GM21717 (cell line): ENCODE results near the gene PKD1.

Experiments used
- ATAC-seq: cut with Tn5 transposase; IDR thresholded peaks from one replicate; pipeline ENCODE4 v1.9.1; 2021; ENCODE audit warnings: mild to moderate bottlenecking, moderate library complexity; ENCODE audit not compliant: unreplicated experiment

Gene PKD1

GRCh38 chr16:2090777-2091546, 44.7 kb downstream of the PKD1 start:
- no peak for ATAC-seq

GRCh38 chr16:2090481-2090776, 45.3 kb downstream of the PKD1 start:
- no peak for ATAC-seq

- no peak for ATAC-seq
These were observed 45.8 kb downstream of the PKD1 start for GRCh38 chr16:2089706-2090480.

DNA sequence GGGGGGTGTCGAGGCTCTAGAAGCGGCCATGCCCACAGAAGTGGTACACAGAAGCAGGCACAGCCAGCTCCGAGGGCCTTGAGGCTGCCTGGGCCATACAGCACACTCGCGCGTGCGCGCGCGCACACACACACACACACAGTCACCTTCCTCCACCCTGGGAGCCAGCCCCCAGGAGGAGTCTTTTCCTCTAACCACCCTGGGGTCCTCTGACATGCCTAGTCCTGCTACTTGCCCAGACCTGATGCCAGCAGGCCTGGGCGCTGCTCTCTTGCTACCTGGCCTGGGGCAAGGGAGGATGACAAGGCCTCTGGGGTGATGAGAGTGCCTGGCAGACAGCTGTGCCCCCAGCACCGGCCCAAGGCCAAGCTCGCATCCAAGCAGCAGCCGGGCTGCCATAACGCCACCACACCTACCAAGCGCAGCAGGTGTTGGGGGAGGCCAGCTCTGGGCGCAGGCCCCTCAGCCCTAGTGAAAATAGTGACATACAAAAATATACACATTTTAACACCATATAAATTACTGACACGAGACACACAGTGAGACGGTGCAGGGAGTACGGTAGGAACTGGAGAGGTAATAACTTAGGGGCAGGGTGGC, 46.8 kb downstream of the PKD1 start:
- no peak for ATAC-seq

DNA sequence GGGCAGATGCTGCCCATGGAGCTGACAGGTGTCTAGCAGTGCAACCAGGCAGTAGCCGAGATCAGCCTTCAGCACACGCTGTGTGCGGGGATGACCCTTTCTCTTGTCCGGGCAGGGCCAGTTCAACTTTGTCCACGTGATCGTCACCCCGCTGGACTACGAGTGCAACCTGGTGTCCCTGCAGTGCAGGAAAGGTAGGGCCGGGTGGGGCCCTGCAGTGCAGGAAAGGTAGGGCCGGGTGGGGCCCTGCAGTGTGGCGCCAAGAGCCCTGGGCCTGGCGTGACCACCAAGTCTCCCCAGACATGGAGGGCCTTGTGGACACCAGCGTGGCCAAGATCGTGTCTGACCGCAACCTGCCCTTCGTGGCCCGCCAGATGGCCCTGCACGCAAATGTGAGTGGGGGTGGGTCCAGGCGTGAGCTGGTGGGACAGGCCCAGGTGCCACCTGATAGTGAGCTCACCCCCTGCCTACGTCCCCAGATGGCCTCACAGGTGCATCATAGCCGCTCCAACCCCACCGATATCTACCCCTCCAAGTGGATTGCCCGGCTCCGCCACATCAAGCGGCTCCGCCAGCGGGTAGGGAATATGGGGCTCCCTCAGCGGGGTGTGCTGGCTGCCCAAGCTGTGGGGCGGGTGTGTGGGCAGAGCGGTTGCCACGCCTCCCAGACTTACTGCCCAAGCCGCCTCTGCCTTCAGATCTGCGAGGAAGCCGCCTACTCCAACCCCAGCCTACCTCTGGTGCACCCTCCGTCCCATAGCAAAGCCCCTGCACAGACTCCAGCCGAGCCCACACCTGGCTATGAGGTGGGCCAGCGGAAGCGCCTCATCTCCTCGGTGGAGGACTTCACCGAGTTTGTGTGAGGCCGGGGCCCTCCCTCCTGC, 47.7 kb downstream of the PKD1 start:
- no peak for ATAC-seq

DNA sequence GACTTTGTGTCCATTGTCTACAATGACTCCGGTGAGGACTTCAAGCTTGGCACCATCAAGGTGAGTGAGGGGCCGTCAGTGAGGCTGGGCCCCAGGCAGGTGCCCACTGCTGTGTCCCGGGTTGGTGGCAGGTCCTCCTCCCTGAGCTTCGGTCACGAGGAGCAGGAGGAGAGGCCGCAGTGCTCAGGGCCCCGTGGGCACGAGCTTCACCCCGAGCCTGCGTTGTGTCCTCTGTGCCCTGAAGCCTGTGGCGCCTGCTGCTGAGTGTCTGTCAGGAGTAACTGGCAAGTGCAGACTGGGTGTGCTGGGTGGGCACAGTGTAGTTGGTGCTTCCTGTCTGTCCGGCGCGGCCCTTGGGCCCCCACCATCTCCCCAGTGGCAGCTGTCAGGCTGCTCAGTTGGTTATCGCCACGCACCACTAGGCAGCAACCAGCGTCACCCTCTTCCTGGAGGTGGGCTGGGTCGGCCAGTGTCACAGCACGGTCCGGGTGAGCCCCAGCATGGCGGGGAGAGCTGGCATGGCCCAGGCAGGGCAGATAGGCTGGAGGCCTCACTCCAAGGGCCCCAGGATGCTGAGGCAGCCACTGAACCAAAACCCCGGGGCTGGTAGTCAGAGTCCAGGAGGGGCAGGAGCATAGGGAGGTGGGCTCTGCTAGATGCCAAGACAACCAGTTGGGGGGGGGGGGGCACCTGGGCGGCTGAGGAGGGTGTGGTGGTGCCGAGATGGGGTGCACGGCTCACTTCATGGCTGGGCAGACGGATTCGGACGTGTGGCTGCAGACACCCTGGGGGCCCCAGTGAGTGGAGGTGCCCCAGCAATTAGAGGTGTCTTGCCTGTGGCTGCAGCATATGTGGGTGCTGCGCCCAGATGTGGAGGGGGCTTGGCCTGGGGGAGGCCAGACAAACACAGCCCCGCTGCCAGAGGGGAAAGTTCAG, 48.6 kb downstream of the PKD1 start:
- no peak for ATAC-seq

DNA sequence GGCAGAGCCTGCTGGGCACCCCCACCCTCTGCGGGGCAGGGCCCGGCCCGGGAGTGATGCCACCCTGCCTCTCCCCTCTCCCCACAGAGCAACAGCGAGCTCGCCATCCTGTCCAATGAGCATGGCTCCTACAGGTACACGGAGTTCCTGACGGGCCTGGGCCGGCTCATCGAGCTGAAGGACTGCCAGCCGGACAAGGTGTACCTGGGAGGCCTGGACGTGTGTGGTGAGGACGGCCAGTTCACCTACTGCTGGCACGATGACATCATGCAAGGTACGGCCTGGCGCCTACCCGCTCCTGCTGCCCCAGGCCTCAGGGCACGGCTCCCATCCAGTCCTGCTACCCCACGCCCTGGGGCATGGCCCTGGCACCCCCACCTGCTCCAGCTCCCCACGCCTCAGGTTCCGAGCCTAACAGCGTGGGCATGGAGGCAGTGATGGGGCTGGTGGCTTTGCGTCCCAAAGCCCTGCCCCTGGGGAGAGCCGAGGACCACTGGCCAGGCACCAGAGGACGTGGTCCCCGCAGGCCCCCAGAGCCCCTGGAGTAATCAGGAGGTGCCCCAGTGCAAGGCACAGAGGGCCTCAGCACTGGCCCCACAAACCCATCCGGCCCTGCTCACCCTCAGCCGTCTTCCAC, 49.5 kb downstream of the PKD1 start:
- no peak for ATAC-seq

DNA sequence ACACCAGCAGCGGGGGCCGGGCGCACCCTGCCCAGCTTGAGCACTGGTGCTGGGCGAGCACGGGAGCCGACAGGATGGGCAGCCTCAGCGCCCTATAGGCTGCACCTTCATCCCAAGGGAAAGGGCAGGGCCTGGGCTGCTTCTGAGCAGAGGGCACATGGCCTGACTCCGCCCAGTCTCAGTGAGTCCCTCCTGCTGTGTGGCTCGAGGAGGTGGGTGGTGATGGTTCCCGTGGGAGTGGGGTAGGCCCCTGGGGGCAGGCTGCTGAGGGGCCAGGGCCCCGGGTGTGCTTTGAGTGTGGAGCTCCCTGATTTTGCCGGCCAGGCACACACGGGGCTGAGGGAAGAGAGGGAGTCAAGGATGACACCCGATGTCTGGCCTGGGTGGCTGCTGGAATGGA, 50.0 kb downstream of the PKD1 start:
- ATAC-seq, result no peak

GRCh38 chr16:2084895-2085625, 50.6 kb downstream of the PKD1 start:
- no peak for ATAC-seq

DNA sequence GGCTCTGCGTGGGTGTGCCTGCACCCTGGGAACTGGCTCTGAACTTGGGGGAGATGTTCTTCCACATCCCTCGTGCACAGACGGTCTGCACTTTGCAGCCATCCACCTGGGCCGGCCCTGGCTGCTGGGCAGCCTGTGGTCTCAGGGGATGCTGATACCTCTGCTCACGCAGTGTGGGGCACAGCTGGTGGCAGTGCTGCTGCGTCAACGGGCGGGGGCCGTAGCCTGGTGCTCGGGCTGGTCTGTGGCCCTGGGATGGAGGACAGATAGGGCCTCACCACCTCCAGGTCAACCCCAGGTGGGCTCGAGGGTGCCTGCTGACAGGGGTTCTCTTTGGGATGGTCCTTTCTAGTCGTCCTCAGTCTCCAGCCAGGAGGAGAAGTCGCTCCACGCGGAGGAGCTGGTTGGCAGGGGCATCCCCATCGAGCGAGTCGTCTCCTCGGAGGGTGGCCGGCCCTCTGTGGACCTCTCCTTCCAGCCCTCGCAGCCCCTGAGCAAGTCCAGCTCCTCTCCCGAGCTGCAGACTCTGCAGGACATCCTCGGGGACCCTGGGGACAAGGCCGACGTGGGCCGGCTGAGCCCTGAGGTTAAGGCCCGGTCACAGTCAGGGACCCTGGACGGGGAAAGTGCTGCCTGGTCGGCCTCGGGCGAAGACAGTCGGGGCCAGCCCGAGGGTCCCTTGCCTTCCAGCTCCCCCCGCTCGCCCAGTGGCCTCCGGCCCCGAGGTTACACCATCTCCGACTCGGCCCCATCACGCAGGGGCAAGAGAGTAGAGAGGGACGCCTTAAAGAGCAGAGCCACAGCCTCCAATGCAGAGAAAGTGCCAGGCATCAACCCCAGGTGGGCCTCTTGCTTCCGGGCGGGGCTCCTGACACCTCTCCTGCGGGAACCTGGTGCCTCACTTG, 51.6 kb downstream of the PKD1 start:
- no peak for ATAC-seq

- ATAC-seq, result no peak
These were observed 52.3 kb downstream of the PKD1 start for GRCh38 chr16:2083409-2083808.

GRCh38 chr16:2082983-2083364, 52.7 kb downstream of the PKD1 start:
- no peak for ATAC-seq

- ATAC-seq, result no peak
These were observed 53.3 kb downstream of the PKD1 start for GRCh38 chr16:2082171-2082982.

DNA sequence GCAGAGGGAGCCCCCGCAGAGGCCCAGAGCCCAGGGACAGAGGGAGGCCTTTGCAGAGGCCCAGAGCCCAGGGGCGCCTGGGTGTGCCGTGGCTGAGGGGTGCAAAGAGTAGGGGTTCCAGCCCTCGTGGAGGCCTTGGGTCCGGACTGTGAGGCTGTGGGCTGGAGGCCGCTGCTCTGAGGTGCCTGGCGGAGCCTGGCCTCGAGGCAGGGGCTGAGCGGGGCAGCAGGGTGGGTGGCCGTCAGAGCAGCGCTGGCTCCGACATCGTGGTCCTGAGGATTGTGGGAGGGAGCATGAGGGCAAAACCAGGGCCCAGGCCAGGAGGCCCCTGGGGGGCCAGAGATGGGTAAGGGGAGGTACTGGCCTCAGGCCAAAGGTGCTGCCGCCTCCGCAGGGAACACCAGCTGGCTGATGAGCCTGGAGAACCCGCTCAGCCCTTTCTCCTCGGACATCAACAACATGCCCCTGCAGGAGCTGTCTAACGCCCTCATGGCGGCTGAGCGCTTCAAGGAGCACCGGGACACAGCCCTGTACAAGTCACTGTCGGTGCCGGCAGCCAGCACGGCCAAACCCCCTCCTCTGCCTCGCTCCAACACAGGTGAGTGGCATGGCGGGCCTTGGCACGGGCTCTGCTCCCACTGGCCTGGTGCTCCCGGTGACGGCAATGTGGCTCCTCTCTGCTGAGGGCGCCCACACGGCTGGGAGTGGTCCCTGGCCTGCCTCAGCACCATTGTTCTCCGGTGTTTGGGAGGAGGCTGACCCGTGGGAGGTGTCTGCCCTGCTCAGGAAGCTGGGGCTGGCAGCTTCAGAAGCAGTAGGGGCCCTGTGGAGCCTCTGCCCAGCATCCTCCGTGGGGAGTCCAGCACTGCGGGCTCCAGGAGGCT, 54.3 kb downstream of the PKD1 start:
- ATAC-seq, result no peak

- no peak for ATAC-seq
These were observed 55.7 kb downstream of the PKD1 start for GRCh38 chr16:2079991-2080390.

GRCh38 chr16:2079311-2079800, 56.3 kb downstream of the PKD1 start:
- ATAC-seq, result no peak
